GM18868 (cell line): ENCODE results near the gene ZNF692.
A peak's percentile ranks its signal among the peaks of the same experiment; 100 is the strongest.

Experiments used
- ATAC-seq: cut with Tn5 transposase; IDR thresholded peaks from one replicate; pipeline ENCODE4 v1.9.1; 2021; ENCODE audit warnings: mild to moderate bottlenecking, moderate library complexity; ENCODE audit not compliant: unreplicated experiment

ZNF692 gene

GRCh38 chr1:248828845-248829244 lies 30.0 kb downstream of the ZNF692 start:
- no peak for ATAC-seq

GRCh38 chr1:248825909-248826760 lies 32.8 kb downstream of the ZNF692 start, which contains the start of gene SH3BP5L:
TSS of gene SH3BP5L (minus strand) at chr1:248825915. CDS start at chr1:248824935, 980 bp downstream.
- peak; percentile 87 for ATAC-seq

- peak; percentile 0 for ATAC-seq
Measured at GRCh38 chr1:248825573-248825908, 33.3 kb downstream of the ZNF692 start.

- ATAC-seq, result no peak
Measured at GRCh38 chr1:248825136-248825535, 33.7 kb downstream of the ZNF692 start.

GRCh38 chr1:248824701-248825100 lies 34.2 kb downstream of the ZNF692 start:
- ATAC-seq, result no peak

- no peak for ATAC-seq
Measured at GRCh38 chr1:248824301-248824700, 34.6 kb downstream of the ZNF692 start.

GRCh38 chr1:248823517-248824001 lies 35.3 kb downstream of the ZNF692 start:
- no peak for ATAC-seq

- ATAC-seq, result peak; percentile 39
Measured at GRCh38 chr1:248822148-248823032, 36.5 kb downstream of the ZNF692 start.

GRCh38 chr1:248821641-248822040 lies 37.2 kb downstream of the ZNF692 start:
- ATAC-seq, result no peak

GRCh38 chr1:248821101-248821500 lies 37.8 kb downstream of the ZNF692 start:
- no peak for ATAC-seq

- no peak for ATAC-seq
Measured at GRCh38 chr1:248820041-248820585, 38.8 kb downstream of the ZNF692 start.

GRCh38 chr1:248818505-248819374 lies 40.1 kb downstream of the ZNF692 start:
- ATAC-seq, result peak; percentile 36

GRCh38 chr1:248817065-248817464 lies 41.8 kb downstream of the ZNF692 start:
- ATAC-seq, result no peak

- ATAC-seq, result no peak
Measured at GRCh38 chr1:248816042-248816851, 42.6 kb downstream of the ZNF692 start.

- no peak for ATAC-seq
Measured at GRCh38 chr1:248815407-248816034, 43.4 kb downstream of the ZNF692 start.

GRCh38 chr1:248814351-248814750 lies 44.5 kb downstream of the ZNF692 start:
- ATAC-seq, result no peak

- no peak for ATAC-seq
Measured at GRCh38 chr1:248813546-248813945, 45.3 kb downstream of the ZNF692 start.

GRCh38 chr1:248812736-248813425 lies 46.0 kb downstream of the ZNF692 start:
- ATAC-seq, result no peak
